ENCODE data around the gene C1orf141.
"Not testable (repeated sequence)": the region's sequence is repeated elsewhere in the genome, so short reads cannot be mapped to it uniquely, and the experiment has no call there.

C1orf141 gene

DNA sequence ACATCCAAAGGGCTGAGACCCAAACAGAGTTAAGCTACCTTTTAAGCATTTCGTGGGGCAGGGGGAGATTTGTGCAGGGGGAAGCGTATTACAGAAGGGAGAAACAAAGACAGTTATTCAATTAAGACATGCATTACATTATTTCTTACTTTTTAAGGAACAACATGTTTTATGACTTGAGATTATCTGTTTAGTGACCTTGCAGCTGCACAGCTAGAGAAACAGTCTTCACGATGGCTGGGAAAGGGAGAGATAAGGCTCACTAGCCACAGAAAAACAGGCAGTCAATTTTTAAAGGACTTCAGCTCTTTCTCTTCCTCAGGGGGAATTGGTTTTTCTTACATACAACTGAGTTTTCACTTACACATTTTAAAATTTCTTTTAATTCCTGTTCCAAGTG lies 7.1 kb upstream of the C1orf141 start:
- not testable (repeated sequence) for DNase-seq

DNA sequence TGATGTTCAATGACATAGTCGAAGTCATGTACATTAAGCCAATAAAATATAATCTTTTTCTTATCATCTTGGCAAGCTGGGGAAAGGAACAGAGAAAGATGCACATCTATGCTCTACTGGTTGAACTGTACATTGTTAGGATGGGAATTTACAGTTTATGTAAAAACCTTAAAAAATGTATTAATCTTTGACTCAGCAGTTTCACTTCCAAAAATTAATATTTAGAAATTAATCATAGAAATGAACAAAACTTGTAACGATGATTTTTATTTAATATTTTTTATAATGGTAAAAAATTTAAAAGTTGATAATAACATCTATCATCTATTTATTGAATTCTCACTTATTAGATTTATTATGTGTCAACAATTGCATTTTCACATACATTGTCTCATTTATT lies 5.7 kb upstream of the C1orf141 start:
- no peak for DNase-seq

DNA sequence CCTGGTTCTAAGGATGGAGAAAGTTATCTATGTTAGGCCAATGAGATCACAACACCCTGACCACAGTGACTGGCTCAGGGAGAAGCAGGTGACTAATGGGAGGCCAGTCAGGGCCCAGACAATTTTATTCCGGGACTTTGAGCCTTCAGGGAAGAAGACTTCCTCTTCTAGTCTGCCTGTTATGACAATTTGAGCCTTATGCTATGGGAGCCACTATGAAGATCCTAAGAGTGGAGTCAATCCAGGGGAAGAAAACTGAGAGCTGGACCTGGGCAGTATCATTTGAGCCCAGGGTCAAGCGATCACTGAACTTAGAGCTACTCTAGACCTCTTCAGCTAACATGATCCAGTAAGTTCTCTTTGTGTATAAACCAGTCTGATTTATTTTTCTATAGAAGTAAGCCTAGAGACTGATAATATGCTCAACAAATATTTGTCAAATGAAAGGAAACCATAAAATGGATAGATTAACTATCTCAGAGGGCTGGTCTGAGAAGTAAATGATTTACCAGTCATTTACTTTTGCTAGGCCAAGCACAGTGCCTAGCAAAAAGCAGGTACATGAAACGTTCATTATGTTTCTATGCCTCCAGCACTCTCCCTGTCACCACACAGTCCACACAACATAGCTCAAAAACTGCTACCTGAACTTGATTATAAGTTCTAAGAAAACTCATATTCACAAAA lies 4.2 kb upstream of the C1orf141 start:
- no peak for DNase-seq

DNA sequence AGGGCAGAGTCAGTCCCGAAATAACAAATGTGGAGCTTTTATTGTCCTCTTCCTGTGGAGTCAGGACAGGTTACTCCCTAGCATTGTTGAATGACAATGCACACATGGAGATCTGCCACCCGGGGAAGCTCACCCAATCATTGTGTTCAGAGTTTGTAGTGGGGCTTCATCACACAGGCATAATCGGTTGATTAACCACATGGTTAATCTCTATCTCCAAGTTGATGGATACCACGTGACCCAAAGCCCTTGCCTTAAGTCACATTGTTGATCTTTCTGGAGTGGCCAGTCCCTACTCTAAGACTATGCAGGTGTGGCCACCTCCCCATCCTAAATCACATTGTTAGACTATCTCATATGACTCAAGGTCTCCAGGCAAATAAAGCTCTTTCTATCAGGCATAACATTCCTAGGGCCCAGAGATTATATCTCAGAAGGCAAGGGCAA lies 2.6 kb upstream of the C1orf141 start:
- DNase-seq = no peak

DNA sequence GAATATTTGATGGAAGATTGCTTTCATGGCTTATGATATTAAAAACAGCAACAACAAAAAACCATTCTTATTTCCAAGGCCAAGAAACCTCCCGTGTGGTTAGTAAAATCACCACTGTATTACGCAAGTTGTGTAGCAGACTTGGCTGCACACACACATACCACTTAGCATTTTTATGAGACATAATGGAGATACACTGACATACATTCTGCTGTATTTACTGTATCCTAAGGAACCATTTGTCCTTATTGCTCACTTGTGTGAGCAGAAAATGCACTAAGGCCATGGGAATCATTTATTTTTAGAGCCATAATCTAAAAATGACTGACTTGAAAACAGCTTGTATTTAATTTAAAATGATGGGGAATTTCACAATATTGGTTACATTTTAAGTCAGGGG lies 584 bp upstream of the C1orf141 start:
- no peak for DNase-seq

DNA sequence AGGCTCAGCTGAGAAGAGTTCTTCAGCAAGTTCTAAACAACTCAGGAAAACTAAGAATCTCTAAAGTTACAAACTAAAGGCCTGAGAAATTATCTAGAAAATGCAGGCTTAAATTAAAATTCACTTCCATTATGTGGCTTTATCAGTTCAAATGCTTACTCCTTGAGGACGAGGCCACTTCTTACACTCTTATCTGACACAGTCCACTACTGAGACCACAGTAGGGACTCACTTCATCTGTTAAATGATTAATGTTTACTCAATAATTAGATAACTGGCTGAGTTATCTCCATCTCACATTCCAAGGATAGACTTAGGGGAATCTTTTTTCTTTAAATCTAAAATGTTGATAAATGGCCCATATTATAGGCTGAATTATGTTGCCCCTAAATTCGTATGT lies 1.6 kb downstream of the C1orf141 start:
- no peak for DNase-seq

DNA sequence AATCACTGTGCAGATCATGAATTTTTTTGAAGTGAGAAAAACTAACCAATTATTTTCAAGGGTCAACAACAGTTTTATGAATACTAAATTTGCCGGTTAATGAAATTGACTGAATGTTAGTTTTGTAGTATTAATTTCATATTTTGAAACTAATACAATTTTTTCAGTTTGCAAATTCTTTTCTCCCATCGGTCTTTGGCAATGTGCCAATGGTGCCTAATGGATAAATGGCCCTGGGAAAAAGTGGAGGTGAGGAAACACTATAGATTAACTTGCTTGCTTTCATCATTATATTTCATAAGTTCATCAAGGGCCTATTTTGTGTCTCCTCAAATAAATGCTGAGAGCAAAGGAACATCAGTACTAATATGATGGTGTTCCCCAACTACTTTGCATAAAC lies 4.1 kb downstream of the C1orf141 start:
- DNase-seq = no peak

DNA sequence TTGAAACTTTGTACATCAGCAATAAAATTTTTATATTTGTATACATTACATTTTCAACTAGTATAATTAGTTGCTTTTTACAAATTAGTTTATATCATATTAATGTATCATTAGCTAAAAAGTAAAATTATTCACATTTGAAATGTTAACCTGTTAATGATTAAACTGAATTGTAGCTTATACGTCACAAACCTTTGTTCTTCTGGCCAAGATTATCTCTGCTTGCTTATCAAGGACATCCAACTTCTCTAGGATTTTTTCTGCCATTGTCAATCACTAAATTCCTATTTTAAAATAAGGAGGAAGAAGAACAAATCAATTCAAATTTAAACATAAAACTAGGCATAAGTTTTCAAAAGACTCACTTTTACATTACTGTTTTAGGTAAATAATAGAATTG lies 7.8 kb downstream of the C1orf141 start:
- no peak for DNase-seq

DNA sequence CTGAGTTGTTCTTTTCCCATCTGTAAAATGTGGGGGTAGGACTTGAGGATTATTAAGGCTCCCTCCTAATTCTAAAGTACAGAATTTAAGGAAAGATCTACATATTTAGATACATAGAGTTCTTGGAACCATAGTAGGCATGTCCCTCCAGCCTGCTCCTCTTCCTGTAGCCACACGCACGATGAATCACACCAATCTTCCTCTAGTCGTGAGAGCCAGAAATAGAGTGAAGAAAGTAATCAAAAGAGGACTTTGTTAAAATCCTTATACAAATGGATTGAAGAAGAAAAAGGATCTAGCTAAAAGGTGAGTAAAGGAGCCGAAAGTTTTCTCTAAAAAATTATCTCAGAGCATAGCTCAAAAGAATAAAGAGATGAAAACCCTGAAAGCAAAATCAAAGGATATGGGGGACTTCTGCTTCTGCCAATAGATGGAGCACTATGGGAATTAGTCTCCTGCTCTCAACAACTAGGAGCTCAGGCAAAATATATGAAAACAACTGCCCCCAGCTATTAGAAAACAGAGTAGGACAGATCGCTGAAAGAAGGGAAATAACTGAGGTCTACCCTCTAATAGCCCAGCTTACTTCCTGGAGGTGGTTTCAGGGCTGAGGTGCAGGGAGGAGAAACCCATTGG lies 8.5 kb downstream of the C1orf141 start:
- no peak for DNase-seq

DNA sequence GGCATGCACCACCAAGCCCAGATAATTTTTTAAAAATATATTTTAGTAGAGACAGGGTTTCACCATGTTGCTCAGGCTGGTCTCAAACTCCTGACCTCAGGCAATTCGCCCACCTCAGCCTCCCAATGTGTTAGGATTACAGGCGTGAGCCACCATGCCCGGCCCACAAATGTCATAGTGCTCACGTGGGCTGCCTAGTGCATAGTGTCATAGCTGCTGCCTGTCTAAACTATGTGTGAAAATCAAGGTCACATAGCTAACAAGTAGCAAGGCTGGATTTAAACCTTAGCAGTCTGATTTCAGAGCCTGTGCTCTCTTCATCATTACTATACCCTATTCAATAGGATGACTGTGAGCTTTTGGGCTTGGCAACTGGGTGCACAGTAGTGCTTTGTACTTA lies 10.3 kb downstream of the C1orf141 start:
- no peak for DNase-seq

DNA sequence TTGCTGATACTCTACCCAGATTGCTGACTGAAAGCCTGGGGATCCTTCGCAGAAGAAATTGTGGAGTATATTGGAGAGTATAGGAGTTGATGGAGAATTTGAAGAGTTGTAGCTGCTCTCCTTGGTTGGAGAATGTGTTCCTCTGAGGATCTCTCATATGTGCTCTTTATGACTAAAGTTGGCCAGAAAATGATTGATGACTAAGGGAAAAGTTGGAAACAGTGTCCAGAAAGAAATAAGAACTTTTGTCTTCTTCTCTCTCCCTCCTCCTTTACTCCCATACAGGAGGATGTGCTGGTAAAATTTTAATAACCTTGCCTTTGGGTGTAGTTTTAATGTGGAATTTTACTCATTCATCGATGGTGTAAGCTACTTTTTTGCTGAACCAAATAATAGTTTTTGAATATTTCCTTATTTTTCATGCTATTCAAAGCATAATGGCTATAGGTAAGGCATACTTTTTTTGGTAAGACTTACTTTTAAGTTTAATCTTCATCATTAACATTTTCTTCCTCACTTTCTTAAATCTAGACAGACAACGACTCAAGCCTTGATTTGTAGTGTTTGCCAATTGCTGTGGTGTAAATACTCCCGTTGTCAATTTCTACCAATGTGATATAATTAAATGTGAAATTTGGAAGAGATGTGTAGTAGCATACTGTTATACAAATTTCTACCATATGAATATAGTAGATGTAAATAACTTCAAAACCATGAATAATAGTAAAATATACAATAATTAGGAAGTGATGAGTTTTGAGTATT lies 13.7 kb downstream of the C1orf141 start:
- no peak for DNase-seq

DNA sequence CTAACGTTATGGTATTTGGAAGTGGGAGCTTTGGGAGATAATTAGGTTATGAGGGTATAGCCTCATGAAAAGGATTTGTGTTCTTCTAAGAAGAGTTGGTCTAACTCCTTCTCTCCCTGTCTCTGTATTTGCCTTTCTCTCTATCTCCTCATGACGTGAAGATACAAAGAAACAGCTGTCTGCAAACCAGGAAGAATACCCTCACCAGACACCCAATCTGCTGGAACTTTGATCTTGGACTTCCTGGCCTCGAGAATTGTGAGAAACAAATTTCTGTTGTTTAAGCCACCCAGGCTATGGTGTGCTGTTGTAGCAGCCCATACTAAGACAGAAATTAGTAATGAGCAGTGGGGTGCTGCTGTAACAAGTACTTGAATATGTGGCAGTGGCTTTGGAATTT lies 16.1 kb downstream of the C1orf141 start:
- no peak for DNase-seq

DNA sequence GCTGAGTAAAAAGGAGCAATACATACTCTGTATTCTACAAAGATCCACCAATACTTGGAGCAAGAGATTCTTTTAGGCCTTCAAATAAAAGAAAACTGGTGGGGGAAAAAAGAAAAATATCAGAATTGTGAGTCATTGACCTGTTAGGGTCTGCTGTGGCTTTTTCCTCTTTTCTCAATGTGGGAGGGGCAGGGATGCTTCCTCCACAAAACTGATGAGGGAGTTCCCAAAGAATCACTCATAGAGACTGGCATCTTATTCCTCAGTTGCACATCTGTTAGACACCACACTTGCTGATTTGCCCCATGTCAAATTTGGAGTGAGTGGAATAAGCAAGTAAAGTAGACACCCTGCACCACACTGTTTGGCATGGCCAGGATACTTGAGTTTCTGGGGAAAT lies 16.6 kb downstream of the C1orf141 start:
- DNase-seq = no peak

DNA sequence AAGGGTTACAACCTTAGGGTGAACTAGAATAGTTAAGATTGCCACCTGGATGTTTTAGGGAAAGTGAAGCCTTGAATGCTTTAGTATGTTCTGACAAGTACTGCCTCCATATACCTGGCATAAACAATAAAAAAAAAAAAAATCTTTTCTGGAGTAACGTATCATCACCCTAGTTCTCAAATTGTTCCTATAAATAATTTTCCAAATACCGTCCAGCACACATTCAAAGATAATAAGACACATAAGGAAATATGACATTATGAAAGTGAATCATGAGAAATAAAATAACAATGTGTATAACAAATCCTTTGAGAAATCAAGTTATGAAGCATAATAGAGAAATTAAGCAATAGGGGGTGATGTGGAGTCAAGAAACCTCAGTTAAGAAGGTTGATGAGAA lies 20.6 kb downstream of the C1orf141 start:
- DNase-seq = no peak

DNA sequence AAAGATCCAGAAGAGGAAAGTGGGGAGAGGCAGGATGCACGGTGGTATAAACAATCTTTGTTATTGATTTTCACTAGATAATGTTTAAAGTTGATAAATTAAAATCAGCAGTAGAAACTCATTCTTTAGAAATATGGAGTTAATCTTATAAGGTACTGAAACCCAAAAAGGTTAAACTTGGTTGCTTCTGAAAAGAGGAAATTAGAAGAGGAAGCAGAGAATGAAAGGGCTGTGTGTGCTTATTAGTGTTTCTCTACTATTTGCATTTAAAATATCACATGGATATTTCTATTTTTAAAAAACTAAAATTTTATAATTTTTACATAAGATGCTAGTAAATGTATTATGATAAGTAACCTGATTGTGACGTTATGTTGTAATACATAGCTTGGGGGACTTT lies 24.4 kb downstream of the C1orf141 start:
- DNase-seq = no peak

DNA sequence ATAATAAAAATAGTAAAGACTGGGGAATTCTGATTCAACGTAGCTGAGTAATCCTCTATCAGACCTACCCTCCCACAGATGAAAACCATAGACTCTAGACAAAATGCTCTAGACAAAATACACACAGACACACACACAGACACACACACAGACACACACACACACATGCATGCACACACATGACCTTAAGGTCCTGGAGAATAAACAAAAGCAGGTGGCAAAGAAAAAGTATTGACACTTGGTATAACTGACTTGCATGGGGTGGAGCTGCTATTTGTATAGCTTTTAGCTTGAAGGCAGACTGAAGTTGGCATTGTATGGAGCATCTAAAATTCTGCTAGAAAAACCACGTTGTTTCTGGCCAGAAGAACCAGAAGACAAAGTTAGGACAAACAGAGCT lies 29.3 kb downstream of the C1orf141 start:
- no peak for DNase-seq

DNA sequence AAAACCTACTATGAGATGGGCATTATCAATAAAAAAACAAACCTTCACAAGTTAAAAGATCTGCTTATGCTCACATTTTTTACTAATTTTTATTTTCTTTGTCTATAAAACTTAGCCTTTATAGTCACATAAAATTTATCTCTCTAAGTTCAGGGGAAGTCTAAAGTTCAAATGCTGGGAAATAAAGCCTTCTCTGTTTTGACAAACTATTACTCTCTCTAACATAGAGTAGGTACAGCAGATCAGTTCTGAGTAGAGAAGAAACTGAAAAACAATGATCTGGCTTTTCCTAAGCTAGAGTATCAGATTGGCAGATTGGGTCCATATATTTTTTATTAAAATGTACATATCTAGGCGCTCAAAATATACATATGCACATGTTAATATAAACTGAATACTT lies 31.2 kb downstream of the C1orf141 start:
- no peak for DNase-seq

DNA sequence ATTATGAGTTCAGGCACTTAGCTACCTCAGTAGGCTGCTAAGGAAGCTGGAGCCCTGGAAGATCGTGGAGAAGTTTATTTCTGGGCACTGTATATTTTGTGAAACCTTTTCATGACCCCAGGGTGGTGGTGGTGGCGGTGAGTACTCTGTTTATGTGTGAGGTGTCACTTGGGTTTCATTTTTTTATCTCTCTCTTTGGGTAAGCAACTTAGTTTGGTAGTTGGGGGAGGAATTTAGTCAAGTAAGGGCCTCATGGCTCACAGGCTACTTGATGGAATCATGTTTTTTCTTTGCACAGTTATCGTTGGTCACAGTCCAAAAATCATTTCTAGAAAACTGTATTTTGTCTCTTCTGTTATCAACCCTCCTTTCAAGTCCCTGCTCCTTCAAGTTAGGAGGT lies 33.9 kb downstream of the C1orf141 start:
- no peak for DNase-seq

DNA sequence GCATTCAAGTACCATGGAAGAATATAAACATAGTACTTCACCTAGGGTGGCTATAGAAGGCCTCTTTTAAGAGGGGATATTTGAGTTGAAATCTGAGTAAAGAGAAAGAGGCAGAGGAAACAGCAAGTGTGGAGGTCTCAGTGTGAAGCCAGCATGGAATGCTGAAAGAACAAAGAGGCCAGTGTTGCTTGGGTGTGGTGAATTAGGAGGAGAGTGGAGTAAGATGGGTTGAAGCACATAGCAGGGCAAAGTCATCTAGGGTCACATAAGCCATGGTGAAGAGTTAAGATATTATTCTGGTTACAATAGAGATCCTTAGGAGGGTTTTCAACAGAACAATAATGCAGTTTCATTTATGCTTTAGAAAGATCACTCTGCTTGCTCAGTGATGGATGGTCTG lies 37.5 kb downstream of the C1orf141 start:
- no peak for DNase-seq

DNA sequence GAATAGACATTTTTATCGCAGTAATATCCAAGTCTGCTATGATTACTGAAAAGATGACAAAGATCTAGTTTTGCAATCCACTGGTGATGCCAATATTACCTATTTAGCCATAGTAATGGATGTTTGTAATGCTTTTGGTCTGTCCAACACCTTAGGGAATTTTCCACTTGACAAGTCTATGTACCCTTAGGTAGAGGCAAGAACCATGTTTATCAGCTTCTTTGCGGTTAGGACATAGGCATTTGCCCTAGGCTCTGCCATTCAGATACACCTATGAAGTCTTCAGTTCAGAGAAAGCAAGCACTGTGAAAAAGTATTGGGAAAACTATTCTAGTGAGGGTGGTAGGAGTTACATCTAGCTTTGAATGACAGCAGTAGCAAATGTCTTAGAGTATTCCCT lies 40.6 kb downstream of the C1orf141 start:
- no peak for DNase-seq

DNA sequence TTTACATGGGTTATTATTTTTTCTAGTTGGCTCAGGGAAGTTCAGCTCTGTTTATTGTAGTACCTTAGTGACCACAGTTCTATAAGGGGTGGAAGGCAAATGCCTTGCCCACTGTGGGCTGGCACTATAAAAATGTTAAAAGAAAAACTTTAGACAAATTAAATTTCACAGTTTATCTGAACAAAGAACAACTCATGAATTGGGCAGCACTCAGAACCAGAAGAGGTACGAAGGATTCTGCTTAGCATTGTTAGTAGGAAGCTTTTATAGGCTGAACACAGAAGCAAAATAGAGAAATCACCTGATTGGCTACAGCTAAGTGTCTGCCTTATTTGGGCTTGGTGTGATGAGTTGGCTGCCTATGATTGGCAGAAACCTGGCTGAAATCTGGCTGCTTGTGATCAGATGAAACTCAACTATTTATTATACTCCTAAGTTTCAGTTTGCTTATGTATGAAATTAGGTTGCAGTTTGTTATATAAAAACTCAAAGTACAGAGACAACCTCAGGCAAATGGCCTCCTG lies 45.0 kb downstream of the C1orf141 start:
- no peak for DNase-seq

DNA sequence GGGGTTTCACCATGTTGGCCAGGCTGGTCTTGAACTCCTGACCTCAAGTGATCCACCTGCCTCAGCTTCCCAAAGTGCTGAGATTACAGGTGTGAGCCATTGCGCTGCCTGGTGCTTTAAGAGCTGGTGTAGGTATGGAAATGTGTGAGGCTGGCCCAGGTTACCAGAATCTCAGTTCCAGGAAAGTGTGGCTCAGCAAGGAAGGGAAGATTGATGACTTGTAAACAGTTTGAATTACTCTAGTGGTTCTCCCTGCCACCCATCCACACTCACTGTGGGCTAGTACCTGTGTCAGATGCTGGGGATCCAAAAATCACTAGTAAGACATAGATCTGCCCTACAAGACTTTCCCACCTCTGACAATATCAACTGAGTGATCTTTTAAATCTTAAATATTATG lies 46.3 kb downstream of the C1orf141 start:
- no peak for DNase-seq

DNA sequence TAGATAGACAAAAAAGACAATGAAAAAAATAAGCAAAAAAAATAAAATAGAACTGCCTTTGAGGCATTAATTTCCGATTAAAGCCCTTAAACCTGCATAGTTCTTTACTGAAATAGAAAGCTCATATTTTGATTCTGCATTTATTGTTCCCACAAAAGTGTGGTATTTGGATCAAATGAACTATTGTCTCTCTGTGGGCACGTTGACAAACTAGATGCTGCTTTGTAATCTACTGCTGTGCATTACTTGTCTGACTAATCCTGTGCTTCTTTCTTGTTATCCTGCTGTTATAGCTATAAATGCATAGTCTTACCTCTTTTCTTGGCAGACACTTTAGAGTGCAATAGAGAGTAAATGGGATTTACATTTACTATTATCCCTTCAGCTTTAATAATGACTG lies 49.4 kb downstream of the C1orf141 start:
- no peak for DNase-seq

DNA sequence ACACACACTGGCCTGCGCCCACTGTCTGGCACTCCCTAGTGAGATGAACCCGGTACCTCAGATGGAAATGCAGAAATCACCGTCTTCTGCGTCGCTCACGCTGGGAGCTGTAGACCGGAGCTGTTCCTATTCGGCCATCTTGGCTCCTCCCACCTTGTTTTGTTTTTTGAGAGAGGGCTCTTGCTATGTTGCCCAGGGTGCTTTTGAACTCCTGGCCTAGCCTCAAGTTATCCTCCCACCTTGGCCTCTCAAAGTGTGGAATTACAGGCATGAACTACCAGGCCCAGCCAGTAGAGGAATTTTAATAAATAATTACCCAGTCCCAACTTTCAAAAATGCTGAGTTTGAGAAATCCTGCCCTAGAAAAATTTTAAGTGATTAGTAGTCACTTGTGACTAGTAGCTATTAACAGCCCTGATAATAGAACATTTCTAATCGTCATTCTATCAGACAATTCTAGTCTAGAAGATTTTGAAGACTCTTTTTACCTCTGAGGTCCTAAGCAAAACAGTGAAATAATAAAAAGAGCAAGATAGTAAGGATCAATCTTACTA lies 49.9 kb downstream of the C1orf141 start:
- no peak for DNase-seq
